ENCODE data around the gene MYH14. TPM values are rescaled to one million over a fixed set of nuclear protein-coding genes. Genes with fewer than 3 reads are reported as not detected.

Gene MYH14
- total RNA-seq, 1 donor: not detected

DNA sequence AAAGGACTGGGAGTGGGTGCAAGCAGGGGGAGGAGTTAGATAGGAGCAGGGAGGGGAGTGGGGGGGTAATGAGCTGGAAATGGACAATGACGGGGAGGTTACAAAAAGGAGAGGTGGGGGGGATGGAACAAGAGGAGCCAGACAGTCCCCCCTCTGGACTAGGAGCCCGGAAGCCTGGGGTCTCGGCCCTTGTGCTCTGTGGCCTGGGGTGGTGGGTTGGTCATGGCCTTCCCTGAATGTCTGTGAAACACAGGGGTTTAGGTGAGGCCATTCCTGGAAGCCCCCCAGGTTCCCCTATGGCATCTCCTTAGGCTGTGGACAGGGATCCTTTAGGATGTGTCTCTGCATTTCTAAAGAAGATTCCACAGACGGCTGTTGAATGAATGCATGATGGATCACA is 113.7 kb downstream of the MYH14 start:
- H3K9me3 ChIP-seq (ENCODE audit: low read depth, low read length): no peaks in the 10 kb centered on the region
- peaks cover 24% of the 10 kb centered on the region for H3K27me3 ChIP-seq (ENCODE audit: insufficient read depth, low read length)
- no peak overlapping the region for H3K4me3 ChIP-seq (ENCODE audit: low read length)
- no peaks in the 10 kb centered on the region for H3K4me1 ChIP-seq (ENCODE audit: insufficient read depth, low read length)

DNA sequence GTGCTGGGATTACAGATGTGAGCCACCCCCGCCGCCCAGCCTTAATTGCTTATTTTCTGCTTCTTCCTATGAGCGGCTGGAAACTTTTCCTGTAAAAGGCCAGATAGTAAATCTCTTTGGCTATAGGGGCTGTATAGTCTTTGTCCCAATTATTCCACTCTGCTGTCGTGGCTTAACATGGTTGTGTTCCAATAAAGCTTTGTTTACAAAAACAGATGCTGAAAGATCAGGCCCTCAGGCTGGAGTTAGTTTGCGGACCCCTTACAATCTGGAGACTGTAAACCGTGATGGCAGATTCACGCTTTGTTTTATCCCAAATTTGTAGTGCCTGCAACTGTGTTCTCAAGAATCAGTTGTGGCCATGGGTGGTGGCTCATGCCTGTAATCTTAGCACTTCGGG is 115.0 kb downstream of the MYH14 start:
- Histone ChIP-seq H3K27me3 (ENCODE audit: insufficient read depth, low read length) (peaks cover 14% of the 10 kb centered on the region), H3K4me1 (ENCODE audit: insufficient read depth, low read length) (no peaks in the 10 kb centered on the region), H3K4me3 (ENCODE audit: low read length) (no peak overlapping the region), H3K9me3 (ENCODE audit: low read depth, low read length) (no peaks in the 10 kb centered on the region)

DNA sequence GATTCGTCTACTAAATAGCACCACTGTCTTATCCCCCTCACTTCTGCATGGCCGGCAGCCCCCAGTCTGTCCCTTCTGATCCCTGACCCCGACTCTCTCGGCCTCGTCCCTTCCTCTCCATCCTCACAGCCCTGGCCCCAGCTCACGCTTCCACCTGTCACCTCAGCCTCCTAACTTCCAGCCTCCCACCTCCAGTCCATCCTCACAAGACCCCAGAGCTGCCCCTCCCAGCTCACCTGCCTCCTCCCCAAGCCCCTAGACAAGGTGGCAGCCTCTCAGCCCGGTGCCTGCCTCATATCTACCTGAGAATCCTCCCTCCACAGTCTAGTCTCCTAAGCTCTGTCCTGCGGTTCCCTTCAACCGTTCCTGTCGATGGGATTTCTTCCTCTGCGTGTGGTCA is 115.7 kb downstream of the MYH14 start:
- Histone ChIP-seq H3K4me1 (ENCODE audit: insufficient read depth, low read length) (no peaks in the 10 kb centered on the region), H3K4me3 (ENCODE audit: low read length) (no peak overlapping the region), H3K27me3 (ENCODE audit: insufficient read depth, low read length) (peaks cover 9% of the 10 kb centered on the region), H3K9me3 (ENCODE audit: low read depth, low read length) (no peaks in the 10 kb centered on the region)

DNA sequence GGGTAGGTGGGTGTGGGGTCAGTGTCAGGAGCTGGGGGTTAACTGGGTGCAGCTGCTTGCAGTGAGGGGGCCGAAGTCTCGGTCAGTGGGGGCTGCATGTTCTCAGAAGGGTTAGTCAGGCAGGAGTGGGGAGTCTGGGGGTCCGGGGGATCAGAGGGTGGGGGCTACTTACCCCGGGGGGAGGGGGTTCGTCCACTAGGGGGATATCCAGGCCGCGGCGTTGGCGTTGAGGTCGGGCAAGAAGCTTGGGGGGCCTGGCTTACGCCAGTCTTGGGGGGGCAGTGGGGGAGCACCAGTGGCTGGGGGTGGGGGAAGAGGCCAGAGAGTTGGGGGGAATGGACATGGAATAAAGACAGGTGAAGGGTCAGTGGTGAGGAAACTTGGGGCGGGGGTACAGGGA is 116.6 kb downstream of the MYH14 start:
- H3K4me3 ChIP-seq (ENCODE audit: low read length): no peak overlapping the region
- no peaks in the 10 kb centered on the region for H3K9me3 ChIP-seq (ENCODE audit: low read depth, low read length)
- peaks cover 3% of the 10 kb centered on the region for H3K27me3 ChIP-seq (ENCODE audit: insufficient read depth, low read length)
- no peaks in the 10 kb centered on the region for H3K4me1 ChIP-seq (ENCODE audit: insufficient read depth, low read length)

DNA sequence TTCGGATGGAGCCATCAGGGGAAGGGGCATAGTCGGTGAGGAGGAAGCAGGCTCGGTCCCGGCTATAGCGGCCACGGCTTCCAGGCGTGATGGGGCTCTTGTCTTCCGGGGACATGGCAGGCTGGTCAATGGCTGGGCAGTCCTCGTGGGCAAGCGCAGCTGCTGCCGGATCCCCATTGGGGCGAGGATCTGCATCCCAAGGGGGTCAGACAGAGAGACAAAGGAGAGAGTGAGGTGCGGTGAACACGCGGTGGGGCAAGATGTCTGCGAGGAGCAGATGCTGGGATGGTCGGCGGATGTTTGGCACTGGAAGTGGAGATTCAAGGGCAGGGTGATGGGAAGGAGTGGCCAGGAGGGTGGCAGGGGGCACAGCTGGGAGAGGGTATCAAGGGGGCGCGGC is 117.2 kb downstream of the MYH14 start:
- H3K4me1 ChIP-seq (ENCODE audit: insufficient read depth, low read length): peaks cover under 1% of the 10 kb centered on the region
- H3K9me3 ChIP-seq (ENCODE audit: low read depth, low read length): no peaks in the 10 kb centered on the region
- H3K27me3 ChIP-seq (ENCODE audit: insufficient read depth, low read length): peaks cover 2% of the 10 kb centered on the region
- H3K4me3 ChIP-seq (ENCODE audit: low read length): no peak overlapping the region

DNA sequence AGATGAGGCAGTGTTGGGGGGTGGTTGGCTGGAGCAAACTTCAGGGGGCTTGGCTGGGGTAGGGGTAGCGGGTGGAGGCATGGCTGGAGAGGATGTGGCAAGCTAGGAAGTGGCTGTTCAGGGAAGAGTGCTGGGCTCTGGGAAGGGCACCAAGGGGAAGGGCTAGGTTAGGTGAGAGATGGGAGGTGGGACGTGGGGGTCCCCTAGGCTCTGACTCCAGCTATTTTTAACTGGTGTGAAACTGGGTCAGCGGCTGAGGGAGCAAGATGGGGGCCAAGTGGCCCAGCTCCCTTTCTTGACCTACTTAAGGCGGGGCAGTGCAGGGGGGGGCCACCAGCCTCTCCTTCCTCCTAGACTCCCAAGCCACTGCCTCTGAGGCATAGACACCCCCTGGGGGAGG is 118.4 kb downstream of the MYH14 start:
- peaks cover 11% of the 10 kb centered on the region for H3K27me3 ChIP-seq (ENCODE audit: insufficient read depth, low read length)
- no peaks in the 10 kb centered on the region for H3K9me3 ChIP-seq (ENCODE audit: low read depth, low read length)
- no peak overlapping the region for H3K4me3 ChIP-seq (ENCODE audit: low read length)
- peaks cover 13% of the 10 kb centered on the region for H3K4me1 ChIP-seq (ENCODE audit: insufficient read depth, low read length)

DNA sequence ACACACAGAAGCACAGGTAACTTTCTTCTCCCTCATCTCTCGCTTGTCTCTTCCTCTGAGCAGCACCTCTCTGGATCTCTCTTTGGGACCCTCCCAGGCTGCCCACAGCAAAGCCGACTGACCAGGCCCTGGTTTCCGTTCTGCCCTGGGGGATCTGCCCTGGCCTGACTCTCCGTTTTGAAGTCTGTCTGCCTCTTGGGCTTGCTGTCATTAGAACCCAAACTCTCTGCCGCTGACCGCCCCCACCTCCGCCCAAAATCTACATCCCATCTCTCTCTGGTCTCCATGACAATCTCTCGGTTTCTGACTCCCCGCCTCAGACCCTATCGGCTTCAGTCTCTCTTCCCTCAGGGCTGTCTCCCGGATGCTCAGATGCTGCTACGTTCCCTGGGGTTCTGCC is 118.8 kb downstream of the MYH14 start:
- Histone ChIP-seq H3K9me3 (ENCODE audit: low read depth, low read length) (no peaks in the 10 kb centered on the region), H3K4me3 (ENCODE audit: low read length) (no peak overlapping the region), H3K4me1 (ENCODE audit: insufficient read depth, low read length) (peaks cover 17% of the 10 kb centered on the region), H3K27me3 (ENCODE audit: insufficient read depth, low read length) (peaks cover 15% of the 10 kb centered on the region)

DNA sequence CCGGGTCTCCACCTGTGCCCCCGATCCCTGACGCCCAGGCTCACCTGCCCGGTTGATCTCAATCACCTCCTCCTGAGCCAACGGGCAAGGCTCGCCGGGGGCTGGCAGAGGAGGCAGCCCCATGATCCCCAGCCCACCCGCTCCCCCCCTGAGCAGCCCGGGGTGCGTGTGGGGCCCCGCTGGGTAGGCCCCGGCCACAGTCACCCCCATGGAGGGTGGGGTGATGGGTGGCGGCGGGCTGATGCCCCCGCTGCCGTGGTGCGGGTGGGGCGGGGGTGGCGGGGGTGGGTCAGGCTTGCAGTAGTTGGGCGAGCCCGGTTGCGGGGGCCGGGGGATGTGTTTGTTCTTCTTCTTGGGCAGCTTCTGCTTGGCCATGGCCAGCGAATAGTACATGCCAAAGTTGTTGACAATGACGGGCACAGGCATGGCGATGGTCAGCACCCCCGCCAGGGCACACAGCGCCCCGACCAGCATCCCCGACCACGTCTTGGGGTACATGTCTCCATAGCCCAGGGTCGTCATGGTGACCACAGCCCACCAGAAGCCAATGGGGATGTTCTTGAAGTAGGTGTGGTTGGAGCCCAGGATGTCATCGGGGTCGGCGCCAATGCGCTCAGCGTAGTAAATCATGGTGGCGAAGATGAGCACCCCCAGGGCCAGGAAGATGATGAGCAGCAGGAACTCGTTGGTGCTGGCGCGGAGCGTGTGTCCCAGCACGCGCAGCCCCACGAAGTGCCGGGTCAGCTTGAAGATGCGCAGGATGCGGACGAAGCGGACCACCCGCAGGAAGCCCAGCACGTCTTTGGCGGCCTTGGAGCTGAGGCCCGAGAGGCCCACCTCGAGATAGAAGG is 119.7 kb downstream of the MYH14 start:
- peaks cover 20% of the 10 kb centered on the region for H3K27me3 ChIP-seq (ENCODE audit: insufficient read depth, low read length)
- peaks cover 24% of the 10 kb centered on the region for H3K4me1 ChIP-seq (ENCODE audit: insufficient read depth, low read length)
- no peaks in the 10 kb centered on the region for H3K9me3 ChIP-seq (ENCODE audit: low read depth, low read length)

DNA sequence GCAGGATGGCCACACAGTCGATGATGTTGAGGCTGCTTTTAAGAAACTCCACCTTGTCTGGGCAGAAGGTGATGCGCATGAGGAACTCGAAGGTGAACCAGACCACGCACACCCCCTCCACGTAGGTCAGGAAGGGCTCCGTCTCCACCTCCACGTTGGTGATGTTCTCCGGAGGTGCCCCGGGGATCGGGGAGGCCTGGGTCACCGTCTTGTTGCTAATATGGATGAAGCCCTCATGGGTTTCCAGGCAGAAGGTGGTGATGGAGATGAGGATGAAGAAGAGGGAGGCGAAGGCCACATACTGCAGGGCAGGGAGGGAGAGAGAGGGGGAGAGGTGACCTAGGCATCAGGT is 120.3 kb downstream of the MYH14 start:
- Histone ChIP-seq H3K27me3 (ENCODE audit: insufficient read depth, low read length) (peaks cover 20% of the 10 kb centered on the region), H3K9me3 (ENCODE audit: low read depth, low read length) (no peaks in the 10 kb centered on the region), H3K4me3 (ENCODE audit: low read length) (no peak overlapping the region), H3K4me1 (ENCODE audit: insufficient read depth, low read length) (peaks cover 27% of the 10 kb centered on the region)

More for the DNA sequence above, 119.7 kb downstream of the MYH14 start:
- no peak overlapping the region for H3K4me3 ChIP-seq (ENCODE audit: low read length)

DNA sequence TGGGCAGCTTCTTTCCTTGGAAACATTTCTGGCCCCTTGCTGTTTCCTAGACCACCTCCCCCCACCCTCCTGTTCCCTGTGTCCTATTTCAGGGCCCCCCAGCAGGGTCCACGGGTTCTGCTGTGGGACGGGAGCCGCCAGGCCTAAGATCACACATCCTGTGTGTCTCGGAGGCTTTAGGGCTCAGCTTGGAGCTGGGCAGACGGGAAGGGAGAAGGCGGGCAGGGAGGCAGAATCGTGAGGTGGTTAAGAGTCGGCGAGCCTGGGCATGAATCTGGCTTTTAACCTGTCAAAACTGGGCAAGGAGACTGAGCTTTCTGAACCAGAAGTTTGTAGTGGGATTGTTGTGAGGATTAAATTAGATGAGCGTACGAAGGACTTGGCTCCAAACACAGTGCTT is 120.9 kb downstream of the MYH14 start:
- Histone ChIP-seq H3K4me3 (ENCODE audit: low read length) (no peak overlapping the region), H3K4me1 (ENCODE audit: insufficient read depth, low read length) (peaks cover 28% of the 10 kb centered on the region), H3K9me3 (ENCODE audit: low read depth, low read length) (no peaks in the 10 kb centered on the region), H3K27me3 (ENCODE audit: insufficient read depth, low read length) (peaks cover 21% of the 10 kb centered on the region)

DNA sequence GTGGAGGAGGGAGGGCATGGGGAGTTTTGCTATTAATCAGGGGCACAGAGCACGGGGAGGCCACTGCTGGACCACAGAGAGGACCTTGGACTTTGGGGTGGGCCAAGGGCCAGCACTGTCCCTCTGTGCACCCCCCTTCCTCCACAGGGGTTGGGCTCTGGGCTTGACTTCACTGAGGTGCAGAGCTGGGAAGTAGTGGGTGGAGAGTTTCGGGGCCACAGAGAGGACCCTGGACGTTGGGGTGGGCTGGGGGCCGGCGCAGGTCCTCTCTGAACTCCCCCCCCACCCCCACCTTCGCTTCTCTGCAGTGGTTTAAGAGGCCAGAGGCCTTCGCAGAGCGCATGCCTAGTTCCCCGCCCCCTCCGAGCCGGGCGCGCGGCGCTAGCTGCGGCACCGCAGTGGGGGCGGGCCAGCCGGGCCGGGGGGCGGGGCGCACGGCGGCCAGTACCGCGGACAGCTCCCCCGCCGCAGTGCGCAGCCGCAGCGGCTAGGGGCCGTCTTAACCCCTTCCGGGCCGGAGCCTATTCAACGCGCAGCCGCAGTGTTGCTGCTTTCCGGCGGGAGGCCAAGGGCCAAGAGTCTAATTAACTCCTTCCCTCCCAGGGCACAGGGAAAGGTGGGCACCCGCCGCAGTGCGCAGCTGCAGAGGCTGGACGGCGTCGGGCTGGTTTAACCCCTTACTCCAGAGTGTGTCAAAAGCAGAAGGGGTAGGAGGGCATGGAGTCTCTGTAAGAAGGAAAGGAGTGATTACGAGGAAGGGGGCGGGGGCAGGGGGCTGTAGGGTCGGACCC is 122.1 kb downstream of the MYH14 start:
- H3K9me3 ChIP-seq (ENCODE audit: low read depth, low read length): no peaks in the 10 kb centered on the region
- H3K4me1 ChIP-seq (ENCODE audit: insufficient read depth, low read length): peaks cover 40% of the 10 kb centered on the region
- H3K4me3 ChIP-seq (ENCODE audit: low read length): no peak overlapping the region
- peaks cover 33% of the 10 kb centered on the region for H3K27me3 ChIP-seq (ENCODE audit: insufficient read depth, low read length)

DNA sequence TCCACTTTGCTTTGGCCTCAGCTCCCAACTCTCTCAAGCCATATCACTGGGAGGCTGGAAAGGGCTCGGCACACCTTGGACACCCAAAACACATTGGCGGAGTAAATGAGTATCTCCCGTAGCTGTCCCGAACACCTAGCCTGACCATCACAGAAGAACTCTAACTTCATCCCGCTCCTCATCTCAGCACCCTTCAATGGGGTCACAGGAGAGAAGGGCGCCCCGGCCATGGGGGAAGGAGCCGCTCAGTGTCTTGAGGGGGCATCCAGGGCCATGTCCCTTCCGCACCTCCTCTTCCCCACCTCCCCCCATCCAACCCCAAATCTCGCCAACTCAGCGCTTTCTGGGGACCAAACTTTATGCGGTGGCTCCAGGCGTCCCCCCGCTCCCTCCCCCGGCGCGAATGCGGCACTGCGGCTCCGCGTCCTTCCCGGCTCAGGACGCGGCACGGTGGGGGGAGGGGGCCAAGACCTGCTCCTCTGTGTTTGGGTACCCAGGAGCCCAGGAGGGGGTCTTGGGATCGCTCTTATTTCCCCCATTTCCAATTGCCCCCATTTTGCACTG is 122.8 kb downstream of the MYH14 start:
- Histone ChIP-seq H3K4me1 (ENCODE audit: insufficient read depth, low read length) (peaks cover 44% of the 10 kb centered on the region), H3K4me3 (ENCODE audit: low read length) (no peak overlapping the region), H3K9me3 (ENCODE audit: low read depth, low read length) (no peaks in the 10 kb centered on the region), H3K27me3 (ENCODE audit: insufficient read depth, low read length) (peaks cover 34% of the 10 kb centered on the region)

DNA sequence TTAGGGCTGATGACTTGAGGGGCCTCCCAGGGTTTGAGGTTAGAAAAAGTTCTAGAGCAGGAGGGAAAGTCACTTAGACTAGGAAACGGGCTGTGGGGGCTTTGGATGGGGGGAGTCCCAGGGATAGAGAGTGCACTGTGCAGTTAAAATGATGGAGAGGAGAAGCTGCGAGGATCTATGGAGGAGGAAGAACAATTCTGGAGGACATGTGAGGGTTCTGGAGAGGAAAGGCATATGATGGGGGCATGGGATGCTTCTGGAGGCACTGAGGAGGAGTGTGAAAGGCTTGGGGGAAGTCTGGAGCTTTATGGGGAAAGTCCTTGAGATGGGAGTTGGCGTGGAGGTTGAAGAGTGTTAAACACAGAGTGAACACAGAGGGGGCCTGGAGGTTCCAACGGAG is 123.6 kb downstream of the MYH14 start:
- no peak overlapping the region for H3K4me3 ChIP-seq (ENCODE audit: low read length)
- H3K27me3 ChIP-seq (ENCODE audit: insufficient read depth, low read length): peaks cover 34% of the 10 kb centered on the region
- peaks cover 52% of the 10 kb centered on the region for H3K4me1 ChIP-seq (ENCODE audit: insufficient read depth, low read length)
- H3K9me3 ChIP-seq (ENCODE audit: low read depth, low read length): no peaks in the 10 kb centered on the region

DNA sequence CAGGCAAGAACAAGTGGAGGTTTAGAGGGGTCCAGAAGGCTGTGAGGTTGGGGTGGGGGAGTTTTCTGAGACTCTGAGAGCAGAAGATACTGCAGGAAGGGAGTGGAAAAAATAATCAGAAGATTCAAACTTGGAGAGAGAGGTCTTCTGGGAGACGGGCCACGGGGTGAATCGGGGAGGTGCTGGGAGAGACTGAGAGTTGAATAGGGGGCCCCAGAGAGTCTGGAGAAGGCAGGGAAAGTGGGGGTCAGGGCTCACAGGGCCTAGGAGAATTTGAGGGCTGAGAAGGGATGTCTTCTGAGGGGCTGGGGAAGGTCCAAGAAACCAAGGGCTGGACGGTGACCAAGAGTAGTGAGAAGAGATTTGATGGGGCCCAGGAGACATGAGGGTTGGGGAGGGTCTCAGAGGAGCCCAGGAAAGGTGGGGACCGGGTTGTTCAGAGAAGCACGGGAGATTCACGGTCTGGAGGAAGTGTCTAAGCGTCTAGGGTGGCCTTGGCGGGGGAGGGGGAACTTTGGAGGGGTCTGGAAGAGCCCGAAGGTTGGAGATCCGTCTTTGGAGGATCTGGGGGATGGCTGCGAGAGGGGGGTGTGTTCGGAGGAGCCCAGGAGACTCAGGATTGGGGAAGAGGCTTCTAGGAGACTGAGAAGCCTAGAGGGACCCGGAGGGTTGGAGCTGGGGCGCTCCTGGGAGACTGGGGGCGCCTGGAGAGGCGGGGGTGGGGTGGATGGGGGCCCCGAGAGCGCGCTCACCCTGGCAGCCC is 124.2 kb downstream of the MYH14 start:
- peaks cover 34% of the 10 kb centered on the region for H3K27me3 ChIP-seq (ENCODE audit: insufficient read depth, low read length)
- H3K9me3 ChIP-seq (ENCODE audit: low read depth, low read length): no peaks in the 10 kb centered on the region
- H3K4me3 ChIP-seq (ENCODE audit: low read length): no peak overlapping the region
- H3K4me1 ChIP-seq (ENCODE audit: insufficient read depth, low read length): peaks cover 58% of the 10 kb centered on the region
